HG03060 (cell line): ENCODE data around the gene ONECUT1.

Experiments
- ATAC-seq: cut with Tn5 transposase; IDR thresholded peaks from one replicate; pipeline ENCODE4 v1.9.1; 2021; ENCODE audit warnings: low read depth, moderate number of reproducible peaks; ENCODE audit not compliant: unreplicated experiment

ONECUT1 gene

DNA sequence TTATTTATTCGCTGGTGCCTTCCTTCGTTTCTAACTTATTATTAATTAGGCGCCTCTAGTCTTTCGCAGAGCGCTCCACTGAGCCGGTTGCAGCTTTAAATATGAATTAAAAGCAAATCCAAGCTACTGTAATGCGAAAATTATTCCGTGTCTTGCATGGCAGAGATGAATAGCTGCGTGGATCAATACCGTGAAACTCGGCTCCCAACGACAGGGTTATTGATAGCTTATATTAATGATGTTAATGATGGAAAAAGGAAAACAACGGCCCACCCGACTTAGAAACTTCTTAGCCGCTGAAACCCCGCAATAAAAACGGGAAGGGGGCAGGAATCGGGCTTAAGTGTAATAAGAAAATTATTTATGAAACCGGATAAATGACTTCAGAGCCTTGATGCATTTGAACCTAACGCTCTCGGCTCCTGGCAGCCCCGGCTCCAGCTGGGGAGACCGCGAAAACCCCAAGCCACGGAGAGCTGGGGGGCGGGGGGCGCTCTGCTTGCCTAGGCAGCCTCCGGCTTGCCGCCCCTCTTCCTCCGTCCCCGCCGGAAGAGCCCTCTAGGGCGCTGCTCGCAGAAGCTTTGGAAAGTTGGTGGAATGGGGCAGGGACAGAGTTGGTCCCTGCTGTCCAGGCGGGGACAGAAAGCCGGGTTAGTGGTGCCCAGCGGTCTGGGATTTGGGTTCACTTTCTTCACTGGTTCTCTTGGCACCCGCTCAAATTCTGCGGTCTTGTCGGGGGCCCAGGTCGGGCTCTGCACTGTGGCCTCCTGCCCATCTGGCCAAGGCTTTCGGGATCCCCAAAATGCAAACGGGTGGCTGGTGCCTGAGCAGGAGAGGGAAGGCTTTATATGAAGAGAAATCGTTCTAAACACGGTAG, 7.7 kb upstream of the ONECUT1 start:
- no peak for ATAC-seq

GRCh38 chr15:52796753-52797520, 6.8 kb upstream of the ONECUT1 start:
- ATAC-seq, result no peak

DNA sequence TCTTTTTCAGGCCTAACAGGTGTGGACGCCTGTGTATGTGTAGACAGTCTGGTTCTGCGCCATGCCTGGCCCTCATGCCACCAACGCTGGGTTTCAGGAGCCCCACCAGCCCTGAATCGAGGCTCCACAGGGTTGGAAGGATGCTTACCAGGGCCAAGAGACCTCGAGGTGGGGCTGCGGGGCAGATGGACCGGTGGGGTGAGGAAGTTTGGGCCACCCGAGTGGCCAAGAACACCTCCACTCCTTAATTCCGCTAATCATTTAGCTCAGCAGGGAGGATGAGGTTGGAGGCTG, 6.0 kb upstream of the ONECUT1 start:
- ATAC-seq, result no peak

DNA sequence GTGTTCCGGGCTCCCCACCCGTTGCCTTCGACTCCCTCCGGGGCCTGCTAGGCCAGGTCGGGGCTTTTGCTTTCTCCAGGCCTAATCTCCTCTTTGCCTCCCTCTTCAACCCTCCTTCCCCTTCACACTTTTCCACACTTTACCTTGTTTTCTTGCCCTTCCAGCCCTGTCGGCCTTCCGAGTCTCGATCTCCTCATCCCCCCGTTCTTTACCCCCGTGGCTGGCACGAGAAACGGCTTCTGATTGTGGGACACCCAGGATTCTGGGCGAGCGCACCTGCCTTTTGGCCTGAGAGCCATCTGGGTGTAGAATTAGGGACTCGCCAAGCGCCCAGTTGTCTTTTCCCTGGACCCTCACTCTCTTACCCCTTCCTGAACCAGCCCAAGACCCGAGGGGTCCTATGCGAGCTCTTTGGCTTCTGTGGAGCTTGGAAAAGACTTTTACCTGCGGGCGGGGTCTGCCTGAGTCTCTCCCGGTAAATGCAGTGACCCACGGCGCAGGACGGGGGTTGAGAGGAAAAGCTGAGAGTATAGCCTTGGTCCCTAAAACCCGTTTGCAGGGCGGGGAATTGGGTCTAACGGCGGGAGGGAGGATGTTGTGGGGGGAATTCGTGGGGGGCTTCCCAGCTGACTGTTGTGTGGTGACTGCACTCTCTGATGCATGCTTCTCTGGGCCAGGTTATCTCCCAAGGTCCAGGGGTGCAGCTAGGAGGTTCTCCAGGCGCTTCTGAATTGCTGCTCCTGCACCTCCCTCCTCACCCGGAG, 5.5 kb upstream of the ONECUT1 start:
- no peak for ATAC-seq

DNA sequence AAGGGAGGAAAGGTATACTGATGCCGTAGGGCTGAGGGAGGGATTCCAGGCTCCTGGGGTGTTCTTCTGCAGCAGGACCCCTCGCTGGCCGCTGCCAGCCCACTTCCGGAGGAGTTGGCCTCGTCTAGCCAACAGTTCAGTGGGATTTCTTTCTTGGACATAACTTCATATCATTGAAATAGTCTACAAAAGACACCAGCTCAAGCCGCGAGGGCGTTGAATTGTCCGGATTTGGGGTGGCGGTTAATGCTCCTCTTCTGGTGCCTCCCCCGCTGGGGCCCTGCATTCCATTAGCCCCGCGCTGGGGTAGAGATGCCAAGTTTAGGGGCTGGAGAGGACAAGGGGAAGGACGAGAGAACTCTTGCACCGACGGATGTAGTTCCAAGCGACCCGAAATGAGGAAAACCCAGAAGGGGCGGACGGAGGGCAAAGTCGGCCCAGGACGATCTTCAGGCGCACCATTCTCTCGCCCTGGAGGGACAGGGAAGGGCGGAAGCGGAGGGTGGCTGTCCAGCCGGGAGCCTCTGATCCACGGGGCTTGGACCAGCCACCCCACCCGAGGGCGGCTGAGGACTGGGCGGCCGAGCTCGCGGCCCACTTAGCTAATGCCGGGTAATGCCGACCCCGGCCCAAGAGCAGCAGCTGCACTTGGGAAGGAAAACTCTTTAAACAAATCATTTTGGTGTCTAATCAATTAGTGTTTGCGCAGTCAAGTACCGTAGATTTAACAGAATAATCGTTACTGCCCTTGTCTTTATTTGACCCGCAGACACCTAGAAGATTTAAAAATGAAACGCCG, 4.7 kb upstream of the ONECUT1 start:
- no peak for ATAC-seq

DNA sequence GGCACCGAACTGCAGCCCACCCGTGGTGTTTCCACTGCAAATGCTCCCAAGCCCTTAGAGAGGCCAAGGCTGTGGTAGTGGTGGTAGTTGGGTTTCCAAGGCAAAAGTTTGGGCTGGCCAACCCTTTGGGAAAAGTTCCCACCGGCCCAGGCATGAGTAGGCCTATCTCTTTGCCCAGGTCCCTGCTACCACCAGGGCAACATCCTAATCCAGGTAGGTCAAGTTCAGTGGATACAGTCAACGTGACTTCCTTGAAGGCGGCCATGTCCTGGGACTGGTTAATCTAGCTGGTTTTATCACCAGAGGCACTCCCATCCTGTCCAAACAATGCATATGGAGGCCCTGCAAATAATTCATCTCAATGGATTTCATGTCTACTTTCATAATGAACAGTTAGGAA, 1.6 kb upstream of the ONECUT1 start:
- ATAC-seq, result no peak

DNA sequence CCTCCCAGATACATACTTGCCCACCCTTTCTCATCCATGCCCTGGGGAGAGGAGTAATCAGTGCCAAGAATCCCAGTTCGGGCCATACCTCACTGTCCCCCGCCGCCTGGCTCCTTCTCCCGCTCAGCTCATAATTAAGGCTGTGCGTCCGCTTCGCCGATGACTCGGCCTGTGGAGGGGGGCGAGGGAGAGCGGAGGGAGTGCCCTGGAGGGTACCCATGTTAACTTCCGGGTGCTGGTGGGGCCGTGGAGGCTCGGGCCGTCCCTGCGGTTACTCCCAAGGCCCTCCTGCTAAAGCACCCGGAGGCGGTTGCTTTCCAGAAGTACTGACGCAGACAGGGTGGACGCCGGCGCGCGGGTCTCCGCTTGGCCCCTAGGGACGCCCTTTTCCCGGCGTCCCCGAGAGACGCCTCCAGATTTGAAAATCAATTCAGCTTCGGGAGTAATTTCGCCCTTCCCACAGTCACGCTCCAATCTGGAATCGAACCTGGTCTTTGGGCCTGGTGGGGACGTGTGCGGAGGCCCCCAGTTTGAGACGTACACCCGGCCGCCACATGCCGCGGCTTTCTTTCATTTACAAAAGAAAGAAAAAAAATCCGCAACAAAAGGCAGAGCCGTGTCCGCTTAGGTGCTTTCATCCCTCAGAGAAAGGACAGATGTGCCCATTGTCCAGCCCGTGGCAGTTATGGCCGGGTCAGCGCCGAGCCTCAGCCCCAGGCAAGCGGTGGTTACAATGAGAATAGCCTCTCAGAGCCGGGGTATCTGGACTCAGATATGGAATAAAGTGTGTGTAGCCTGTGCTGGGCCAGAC, 1.0 kb upstream of the ONECUT1 start:
- no peak for ATAC-seq

DNA sequence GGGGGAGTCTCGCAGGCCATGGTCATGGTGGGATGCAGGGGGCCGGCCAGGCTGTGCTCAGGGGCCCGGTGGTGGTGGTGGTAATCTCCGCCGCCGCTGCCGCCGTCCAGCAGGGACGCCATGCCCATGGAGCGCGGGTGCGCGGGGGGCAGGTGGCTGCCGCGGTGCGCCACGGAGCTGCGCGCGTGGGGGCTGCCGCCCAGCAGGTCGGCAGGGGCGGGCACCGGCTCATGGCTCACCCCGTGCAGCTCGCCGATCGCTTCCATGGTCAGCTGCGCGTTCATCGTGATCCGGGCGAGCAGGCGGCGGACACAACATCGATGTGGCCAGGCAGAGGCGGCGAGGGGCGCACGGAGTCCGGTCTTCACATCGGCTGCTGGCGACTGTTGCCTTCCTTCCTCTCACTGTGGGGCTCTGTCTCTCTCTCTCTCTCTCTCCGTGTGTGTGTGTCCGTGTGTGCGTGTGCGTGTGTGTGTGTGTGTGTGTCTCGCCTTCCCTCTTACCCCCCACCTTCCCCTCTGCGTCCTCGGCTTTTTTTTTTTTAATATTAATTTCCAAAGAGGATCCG, 451 bp downstream of the ONECUT1 start:
- no peak for ATAC-seq

DNA sequence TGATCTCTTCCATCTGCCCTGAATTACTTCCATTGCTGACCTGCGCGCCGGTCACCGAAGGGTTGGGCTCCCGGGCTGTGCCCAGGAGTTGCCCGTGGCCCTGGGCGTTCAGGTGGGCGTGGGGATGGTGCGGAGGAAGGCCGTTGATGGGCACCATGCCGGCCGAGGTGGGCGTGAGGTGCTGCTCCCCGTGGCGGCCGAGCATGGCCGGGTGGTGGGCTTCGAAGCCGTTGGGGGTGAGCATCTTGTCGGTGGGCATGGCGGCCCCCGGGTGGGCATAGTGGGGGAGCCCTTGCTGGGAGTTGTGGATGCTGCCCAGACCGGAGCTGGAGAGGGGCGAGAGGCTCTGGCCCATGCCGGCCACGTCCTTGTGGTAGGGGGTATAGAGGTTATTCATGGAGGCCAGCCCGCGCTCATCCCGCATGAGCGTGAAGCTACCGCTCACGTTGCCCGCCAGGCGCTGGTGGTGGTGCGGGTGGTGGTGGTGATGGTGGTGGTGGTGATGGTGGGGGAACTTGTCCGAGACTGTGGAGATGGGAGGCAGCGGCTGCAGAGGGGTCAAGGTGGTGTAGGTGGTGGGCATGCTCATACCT, 1.0 kb downstream of the ONECUT1 start:
- ATAC-seq, result no peak

DNA sequence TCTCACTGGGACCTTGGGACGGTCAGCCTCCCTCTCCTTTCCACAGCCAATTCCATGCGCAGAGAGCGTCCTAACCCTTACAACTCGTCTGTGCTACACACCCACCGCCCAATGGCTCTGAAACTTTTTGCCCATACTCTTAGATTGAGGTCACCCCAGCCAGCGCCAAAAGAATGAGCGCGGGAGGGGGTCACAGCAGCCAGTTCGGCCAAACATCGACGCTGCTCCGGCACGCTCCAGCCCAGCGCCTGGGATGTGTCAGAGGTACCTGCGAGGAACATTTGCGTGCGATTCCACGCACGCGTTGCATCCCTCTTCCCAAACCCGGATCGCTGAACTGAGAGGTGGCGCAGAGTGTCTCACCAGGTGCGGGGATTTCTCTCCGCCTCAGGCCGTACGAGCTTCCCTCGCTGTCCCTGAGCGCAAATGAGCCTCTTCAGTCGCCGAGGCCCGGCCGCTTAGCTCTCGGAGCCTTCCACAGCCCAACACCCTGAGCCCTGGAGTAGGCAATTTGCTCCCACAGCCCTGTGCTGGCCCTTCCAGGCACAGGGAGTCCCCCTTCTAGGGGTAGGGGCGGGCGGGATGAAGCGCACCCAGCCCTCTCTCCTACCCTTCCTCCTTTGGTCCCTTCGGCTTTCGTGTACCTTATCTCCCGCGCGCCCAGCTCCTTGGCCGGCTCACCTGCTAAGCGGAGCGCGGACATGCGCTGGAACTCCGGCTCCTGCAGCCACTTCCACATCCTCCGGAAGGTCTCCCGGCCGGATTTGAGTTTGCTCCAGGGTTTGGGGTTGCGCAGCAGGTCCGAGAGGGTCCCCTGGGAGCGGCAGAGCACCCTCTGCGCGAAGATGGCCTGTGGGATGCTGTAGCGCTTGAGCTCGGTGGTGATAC, 1.8 kb downstream of the ONECUT1 start:
- no peak for ATAC-seq

- no peak for ATAC-seq
Observed at GRCh38 chr15:52787549-52788098, 2.5 kb downstream of the ONECUT1 start.

DNA sequence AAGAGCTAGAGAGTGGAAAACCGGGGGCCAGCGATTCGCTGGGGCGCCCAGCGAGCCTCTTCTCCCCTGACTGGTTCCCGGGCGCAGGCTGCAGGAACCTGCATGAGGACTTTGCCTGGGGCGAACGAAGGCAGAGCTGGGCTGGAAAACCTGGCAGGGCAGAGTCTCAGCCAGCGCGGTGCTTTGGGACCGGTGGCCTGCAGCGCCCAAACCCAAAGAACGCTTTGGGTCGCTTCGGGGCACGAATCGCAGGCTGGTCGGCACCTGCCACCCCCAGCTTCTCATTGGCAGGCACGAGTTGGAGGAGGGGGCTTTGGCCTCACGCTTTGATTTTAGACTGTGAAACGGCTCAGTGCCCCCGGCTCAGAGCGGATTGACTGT, 3.0 kb downstream of the ONECUT1 start:
- no peak for ATAC-seq

DNA sequence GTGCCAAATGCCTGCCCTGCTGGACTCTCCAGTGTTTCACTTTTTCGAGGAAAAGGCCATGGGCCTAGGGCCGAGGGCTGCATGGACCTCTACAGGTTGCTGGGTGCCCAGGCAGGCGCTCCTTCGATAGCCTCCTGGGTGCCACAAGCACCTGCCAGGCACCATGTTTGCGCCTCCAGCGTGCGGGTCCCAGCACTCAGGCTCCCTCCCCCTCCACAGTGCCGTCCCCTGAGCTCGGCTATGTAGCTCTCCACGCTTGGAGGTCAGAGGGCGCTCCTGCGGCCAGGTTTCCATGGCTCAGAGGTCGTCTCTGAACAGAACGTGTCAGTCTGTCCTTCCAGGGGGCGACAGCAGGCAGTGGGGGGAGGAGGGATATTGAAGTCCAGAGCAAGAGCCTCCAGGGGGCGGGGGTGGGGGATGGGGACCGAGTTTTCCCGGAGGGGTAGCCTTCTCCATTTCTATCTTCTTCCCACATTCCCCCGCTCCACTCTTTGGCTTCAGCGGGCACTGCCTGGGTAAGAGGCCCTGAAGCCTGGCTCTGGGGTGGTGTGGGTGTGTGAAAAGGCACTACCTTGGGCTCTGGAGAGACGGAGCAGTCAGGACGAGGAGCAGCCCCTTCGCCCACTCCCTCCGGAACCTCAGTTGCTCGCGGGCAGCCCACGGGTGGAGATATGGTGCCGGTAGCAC, 3.6 kb downstream of the ONECUT1 start:
- no peak for ATAC-seq

DNA sequence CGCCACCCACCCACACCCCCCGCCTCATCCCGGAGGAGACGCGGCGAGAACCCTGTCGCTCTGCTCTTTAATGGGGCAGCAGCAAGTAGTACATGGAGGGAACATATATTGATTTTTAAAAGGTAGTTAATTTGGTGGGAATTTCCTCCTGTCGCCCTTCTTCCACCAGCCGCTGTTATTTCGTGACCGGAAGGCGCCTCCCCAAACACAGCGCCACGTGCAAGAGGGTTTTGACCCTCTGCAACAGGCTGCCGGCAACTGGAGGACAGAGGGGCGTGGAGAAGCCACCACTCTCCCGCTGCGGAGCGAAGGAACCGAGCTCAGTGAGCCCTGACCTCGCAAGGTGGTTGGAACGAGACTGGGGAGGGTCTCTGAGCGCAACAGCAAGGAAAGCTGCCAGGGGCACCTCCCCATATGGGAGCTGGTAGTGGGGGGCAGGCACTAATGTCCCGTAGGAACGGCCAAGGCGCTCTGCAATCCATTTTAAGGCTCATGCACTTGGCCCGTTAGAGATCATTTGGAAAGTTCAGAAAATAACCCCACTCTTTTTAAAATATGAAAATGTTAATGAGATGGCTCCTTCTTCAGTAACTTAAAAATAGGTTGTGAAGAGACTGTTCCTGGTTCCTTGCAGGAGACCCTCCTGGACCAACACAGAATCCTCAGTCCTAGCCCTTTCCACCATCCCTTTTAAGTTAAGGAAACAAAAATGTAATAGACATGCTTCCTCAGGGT, 4.3 kb downstream of the ONECUT1 start:
- no peak for ATAC-seq

- ATAC-seq, result no peak
Observed at GRCh38 chr15:52784799-52785671, 5.1 kb downstream of the ONECUT1 start.
